GM12892 (cell line): ENCODE results near the gene ATOH1.

Experiments used
- POLR2A ChIP-seq: IDR thresholded peaks from 2 replicates; pipeline ENCODE4 v1.6.1; 2011; ENCODE audit warnings: low read depth, low read length, control low read depth
- POLR2AphosphoS5 ChIP-seq: IDR thresholded peaks from 2 replicates; pipeline ENCODE4 v1.6.1; 2011; ENCODE audit warnings: low read depth, low read length, control low read depth
- TAF1 ChIP-seq: IDR thresholded peaks from 2 replicates; pipeline ENCODE4 v1.6.1; 2011; ENCODE audit warnings: low read depth, mild to moderate bottlenecking, control low read depth, low read length, borderline replicate concordance

- TF ChIP-seq TAF1 (no peak), POLR2AphosphoS5 (no peak), POLR2A (no peak)
These were observed 11.2 kb downstream of the ATOH1 start for GRCh38 chr4:93839704-93840103.
